Activated CD4-positive, alpha-beta T cell treated with anti-CD3 and anti-CD28 coated beads for 4 hours (primary cell): ENCODE data around the gene ST6GALNAC3.
"Not testable (repeated sequence)": the region's sequence is repeated elsewhere in the genome, so short reads cannot be mapped to it uniquely, and the experiment has no call there.

Experiments used
- DNase-seq, 2 donors: peaks; one replicate each; pipeline ENCODE4 v3.0.0-alpha.2; 2020

ST6GALNAC3 gene

GRCh38 chr1:76203127-76203526 is 128.6 kb downstream of the ST6GALNAC3 start:
- no peak for DNase-seq

- DNase-seq = no peak
Measured at GRCh38 chr1:76209238-76209637, 134.7 kb downstream of the ST6GALNAC3 start.

- DNase-seq = no peak
Measured at GRCh38 chr1:76209648-76210047, 135.1 kb downstream of the ST6GALNAC3 start.

GRCh38 chr1:76210160-76210559 is 135.6 kb downstream of the ST6GALNAC3 start:
- no peak for DNase-seq

- DNase-seq = no peak
Measured at GRCh38 chr1:76218888-76219287, 144.3 kb downstream of the ST6GALNAC3 start.

GRCh38 chr1:76219366-76219818 is 144.8 kb downstream of the ST6GALNAC3 start:
- no peak for DNase-seq

GRCh38 chr1:76224752-76225151 is 150.2 kb downstream of the ST6GALNAC3 start:
- DNase-seq = no peak

- DNase-seq = no peak
Measured at GRCh38 chr1:76225526-76225925, 151.0 kb downstream of the ST6GALNAC3 start.

- no peak for DNase-seq
Measured at GRCh38 chr1:76227621-76228020, 153.1 kb downstream of the ST6GALNAC3 start.

- no peak for DNase-seq
Measured at GRCh38 chr1:76229279-76230005, 154.9 kb downstream of the ST6GALNAC3 start.

GRCh38 chr1:76230842-76231281 is 156.3 kb downstream of the ST6GALNAC3 start:
- no peak for DNase-seq

GRCh38 chr1:76231320-76231719 is 156.8 kb downstream of the ST6GALNAC3 start:
- DNase-seq = no peak

- no peak for DNase-seq
Measured at GRCh38 chr1:76232666-76233065, 158.1 kb downstream of the ST6GALNAC3 start.

GRCh38 chr1:76234061-76234460 is 159.5 kb downstream of the ST6GALNAC3 start:
- no peak for DNase-seq

GRCh38 chr1:76237211-76237610 is 162.7 kb downstream of the ST6GALNAC3 start:
- no peak for DNase-seq

GRCh38 chr1:76238094-76238628 is 163.6 kb downstream of the ST6GALNAC3 start:
- DNase-seq = no peak

GRCh38 chr1:76239470-76239918 is 164.9 kb downstream of the ST6GALNAC3 start:
- DNase-seq = no peak

- DNase-seq = no peak
Measured at GRCh38 chr1:76240316-76240715, 165.8 kb downstream of the ST6GALNAC3 start.

- not testable (repeated sequence) for DNase-seq
Measured at GRCh38 chr1:76242587-76242986, 168.0 kb downstream of the ST6GALNAC3 start.

- DNase-seq = no peak
Measured at GRCh38 chr1:76247261-76247852, 172.8 kb downstream of the ST6GALNAC3 start.

- DNase-seq = no peak
Measured at GRCh38 chr1:76250271-76250670, 175.7 kb downstream of the ST6GALNAC3 start.

GRCh38 chr1:76252431-76252830 is 177.9 kb downstream of the ST6GALNAC3 start:
- DNase-seq = no peak

GRCh38 chr1:76254104-76255030 is 179.8 kb downstream of the ST6GALNAC3 start:
- DNase-seq = peak in 1 of 2 donors; percentile 28
